ENCODE measurements around the gene ENTPD8. TPM values are rescaled to one million over a fixed set of nuclear protein-coding genes. Genes with fewer than 3 reads are reported as not detected.
"Not testable (repeated sequence)": the region's sequence is repeated elsewhere in the genome, so short reads cannot be mapped to it uniquely, and the experiment has no call there.

Gene ENTPD8
- total RNA-seq, 1 experiment from 2014 or later, result not detected

- H3K4me1 ChIP-seq (ENCODE audit: insufficient read depth, low read length), result no peaks in the 10 kb centered on the region
- no peak for TF ChIP-seq EZH2phosphoT487 (IDR thresholded peaks at IDR 0.05; ENCODE audit: borderline replicate concordance, low read length)
- TF ChIP-seq EZH2 (IDR thresholded peaks at IDR 0.05; ENCODE audit: low read length, unreplicated experiment), result no peak
- no peak for TF ChIP-seq CTCF (conservative IDR thresholded peaks at IDR 0.05; ENCODE audit: low read depth, low read length)
- DNase-seq, result no peak
- no peaks in the 10 kb centered on the region for H3K36me3 ChIP-seq (ENCODE audit: low read depth, low read length)
- ATAC-seq, result no peak
- no peak overlapping the region for H2AFZ ChIP-seq (ENCODE audit: low read length)
- BruUV-seq (replicated peaks), result no TSS peak
- H3K9ac ChIP-seq (ENCODE audit: low read length), result no peak overlapping the region
- CTCF ChIA-PET, result no interaction called here
- H3F3A ChIP-seq (ENCODE audit: low read length, unreplicated experiment), result no peaks in the 10 kb centered on the region
- H3K79me2 ChIP-seq (ENCODE audit: low read length), result no peaks in the 10 kb centered on the region
- no peaks in the 10 kb centered on the region for H3K9me2 ChIP-seq (replicated peaks; ENCODE audit: low read length)
- POLR2A ChIA-PET (ENCODE audit: unreplicated experiment), result no interaction called here
- H3K4me2 ChIP-seq (ENCODE audit: low read length), result no peak overlapping the region
- H4K20me1 ChIP-seq (ENCODE audit: low read length), result no peaks in the 10 kb centered on the region
- no peak overlapping the region for H3K27ac ChIP-seq (ENCODE audit: low read length)
- H3K9me3 ChIP-seq (ENCODE audit: low read length), result no peaks in the 10 kb centered on the region
- no peak overlapping the region for H3K4me3 ChIP-seq (ENCODE audit: low read length)
- intact Hi-C loops (cut with micrococcal nuclease), result no loop called here
- H3K27me3 ChIP-seq (ENCODE audit: low read length), result no peaks in the 10 kb centered on the region
Observed at GRCh38 chr9:137467896-137468295, 26.7 kb upstream of the ENTPD8 start.

DNA sequence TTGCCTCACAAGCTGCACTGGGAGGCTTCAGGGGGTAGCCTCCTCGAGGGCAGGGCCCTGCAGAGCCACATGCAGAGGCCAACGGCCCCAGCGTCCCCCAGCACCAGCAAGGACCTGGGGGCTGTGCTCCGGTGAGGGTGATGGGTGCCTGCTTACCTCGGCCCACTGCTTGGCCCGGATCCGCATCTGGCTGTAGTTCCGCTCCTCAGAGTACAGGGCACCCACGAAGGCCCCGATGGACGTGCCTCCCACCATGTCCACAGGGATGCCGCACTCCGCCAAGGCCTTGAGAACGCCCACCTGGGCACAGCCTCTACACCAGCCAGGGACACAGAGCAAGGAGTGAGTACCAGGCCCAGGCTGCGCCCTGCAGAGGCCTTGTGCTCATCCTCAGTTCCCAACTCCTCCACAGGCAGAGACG, 26.0 kb upstream of the ENTPD8 start:
- intact Hi-C loops (cut with micrococcal nuclease), result no loop called here
- Histone ChIP-seq H3K27me3 (ENCODE audit: low read length) (no peaks in the 10 kb centered on the region), H3K9me3 (ENCODE audit: low read length) (no peaks in the 10 kb centered on the region), H3K4me2 (ENCODE audit: low read length) (no peak overlapping the region), H3K9ac (ENCODE audit: low read length) (no peak overlapping the region), H3K36me3 (ENCODE audit: low read depth, low read length) (no peaks in the 10 kb centered on the region), H3K9me2 (replicated peaks; ENCODE audit: low read length) (no peaks in the 10 kb centered on the region), H3K79me2 (ENCODE audit: low read length) (no peaks in the 10 kb centered on the region), H3K27ac (ENCODE audit: low read length) (no peak overlapping the region), H3F3A (ENCODE audit: low read length, unreplicated experiment) (no peaks in the 10 kb centered on the region), H2AFZ (ENCODE audit: low read length) (no peak overlapping the region), H3K4me3 (ENCODE audit: low read length) (no peak overlapping the region), H3K4me1 (ENCODE audit: insufficient read depth, low read length) (no peaks in the 10 kb centered on the region), H4K20me1 (ENCODE audit: low read length) (no peaks in the 10 kb centered on the region)
- no peak for ATAC-seq
- no TSS peak for BruUV-seq (replicated peaks)
- TF ChIP-seq CTCF (conservative IDR thresholded peaks at IDR 0.05; ENCODE audit: low read depth, low read length) (no peak), EZH2 (IDR thresholded peaks at IDR 0.05; ENCODE audit: low read length, unreplicated experiment) (no peak), EZH2phosphoT487 (IDR thresholded peaks at IDR 0.05; ENCODE audit: borderline replicate concordance, low read length) (no peak)
- CTCF ChIA-PET, result no interaction called here
- DNase-seq, result no peak
- POLR2A ChIA-PET (ENCODE audit: unreplicated experiment), result no interaction called here

- POLR2A ChIA-PET (ENCODE audit: unreplicated experiment); H3K9ac ChIP-seq (ENCODE audit: low read length); ATAC-seq; CTCF ChIA-PET; H3K27ac ChIP-seq (ENCODE audit: low read length); H3K79me2 ChIP-seq (ENCODE audit: low read length); H3K4me2 ChIP-seq (ENCODE audit: low read length); DNase-seq; H2AFZ ChIP-seq (ENCODE audit: low read length); H3K4me3 ChIP-seq (ENCODE audit: low read length); intact Hi-C loops (cut with micrococcal nuclease); H3F3A ChIP-seq (ENCODE audit: low read length, unreplicated experiment); H3K9me3 ChIP-seq (ENCODE audit: low read length); H3K27me3 ChIP-seq (ENCODE audit: low read length); H3K4me1 ChIP-seq (ENCODE audit: insufficient read depth, low read length); H4K20me1 ChIP-seq (ENCODE audit: low read length); BruUV-seq (replicated peaks); H3K9me2 ChIP-seq (replicated peaks; ENCODE audit: low read length); H3K36me3 ChIP-seq (ENCODE audit: low read depth, low read length): not testable (repeated sequence)
Observed at GRCh38 chr9:137466389-137467085, 25.4 kb upstream of the ENTPD8 start.
